IMR-90 (cell line): Measurements from ENCODE around the gene DHX57. TPM values are rescaled to one million over a fixed set of nuclear protein-coding genes. Genes with fewer than 3 reads are reported as not detected.

Experiments
- ATAC-seq: fragments of 200-7000 bp; cut with Tn5 transposase; 2 replicates; pipeline ENCODE4 v1.9.1; 2020; ENCODE audit warnings: low read depth, mild to moderate bottlenecking, moderate library complexity
- BruUV-seq: library from RNA; stranded (reverse); fragments of 400-500 nt; replicated peaks from 2 replicates; lab custom pipeline; 2021; lab: Mats Ljungman, UMichigan
- CTCF ChIA-PET: fragments of 300-600 bp; formaldehyde crosslinking; extraction: SDS; loops from one replicate; lab custom pipeline; 2021; ENCODE audit warnings: antibody characterized with exemption; lab: Yijun Ruan, JAX
- POLR2A ChIA-PET: fragments of 300-600 bp; sonication (Branson Sonifier 250); formaldehyde crosslinking; loops from one replicate; lab custom pipeline; 2022; ENCODE audit warnings: antibody characterized with exemption; ENCODE audit not compliant: unreplicated experiment; lab: Charles Lee
- DNase-seq: peaks from one replicate; pipeline ENCODE4 v3.0.0; 2013
- H2AFZ ChIP-seq: replicated peaks from 2 replicates; pipeline ENCODE3; 2013; ENCODE audit warnings: low read length, mild to moderate bottlenecking; ENCODE audit not compliant: poor library complexity
- H2AK5ac ChIP-seq: 2 replicates; pipeline ENCODE4 v1.6.1; 2013; ENCODE audit warnings: low read depth, low read length, inconsistent platforms
- H2AK9ac ChIP-seq: replicated peaks from 2 replicates; pipeline ENCODE3; 2013; ENCODE audit warnings: mild to moderate bottlenecking, low read depth, low read length, moderate library complexity; ENCODE audit not compliant: poor library complexity
- H2BK120ac ChIP-seq: 2 replicates; pipeline ENCODE4 v1.6.1; 2013; ENCODE audit warnings: low read depth, low read length, inconsistent platforms
- H2BK15ac ChIP-seq: 3 replicates; pipeline ENCODE4 v1.6.1; 2013; ENCODE audit warnings: low read depth, low read length, inconsistent platforms
- H2BK20ac ChIP-seq: 2 replicates; pipeline ENCODE4 v1.6.1; 2013; ENCODE audit warnings: low read depth, mild to moderate bottlenecking, inconsistent platforms, low read length, moderate library complexity
- H2BK5ac ChIP-seq: 2 replicates; pipeline ENCODE4 v1.6.1; 2013; ENCODE audit warnings: mild to moderate bottlenecking, low read depth, low read length, inconsistent platforms; ENCODE audit not compliant: poor library complexity, severe bottlenecking
- H3K14ac ChIP-seq: replicated peaks from 2 replicates; pipeline ENCODE4 v1.6.1; 2013; ENCODE audit warnings: low read depth, low read length, inconsistent platforms
- H3K18ac ChIP-seq: 2 replicates; pipeline ENCODE4 v1.6.1; 2013; ENCODE audit warnings: low read depth, low read length, control low read depth
- H3K23ac ChIP-seq: 2 replicates; pipeline ENCODE4 v1.6.1; 2013; ENCODE audit warnings: low read depth, low read length, inconsistent platforms
- H3K27ac ChIP-seq: 2 replicates; pipeline ENCODE4 v1.5.1; 2013; ENCODE audit warnings: mild to moderate bottlenecking, control low read depth, low read length; ENCODE audit not compliant: insufficient read depth
- H3K27me3 ChIP-seq: 2 replicates; pipeline ENCODE4 v1.6.1; 2013; ENCODE audit warnings: low read length; ENCODE audit not compliant: control insufficient read depth, insufficient read depth
- H3K36me3 ChIP-seq: 2 replicates; pipeline ENCODE4 v1.6.1; 2013; ENCODE audit warnings: low read length, mixed read lengths; ENCODE audit not compliant: control insufficient read depth, insufficient read depth
- H3K4ac ChIP-seq: 2 replicates; pipeline ENCODE4 v1.6.1; 2013; ENCODE audit warnings: low read depth, low read length, inconsistent platforms
- H3K4me1 ChIP-seq: 2 replicates; pipeline ENCODE4 v1.6.1; 2013; ENCODE audit warnings: low read length, mixed read lengths; ENCODE audit not compliant: control insufficient read depth, insufficient read depth
- H3K4me2 ChIP-seq: 2 replicates; pipeline ENCODE4 v1.6.1; 2013; ENCODE audit warnings: low read depth, mild to moderate bottlenecking, control low read depth, low read length, moderate library complexity
- H3K4me3 ChIP-seq: 2 replicates; pipeline ENCODE4 v1.5.1; 2013; ENCODE audit warnings: low read depth, mild to moderate bottlenecking, control low read depth, low read length, moderate library complexity; ENCODE audit not compliant: insufficient read depth
- H3K56ac ChIP-seq: 2 replicates; pipeline ENCODE4 v1.6.1; 2013; ENCODE audit warnings: low read length, inconsistent platforms; ENCODE audit not compliant: insufficient read depth; ENCODE audit errors: extremely low read depth
- H3K79me1 ChIP-seq, 2 experiments: 2 replicates each; pipeline ENCODE4 v1.6.1; 2013; ENCODE audit warnings: low read length in 2 of 2, inconsistent platforms in 1 of 2, low read depth in 1 of 2
- H3K9ac ChIP-seq: 2 replicates; pipeline ENCODE4 v1.6.1; 2013; ENCODE audit warnings: low read depth, low read length, control low read depth
- H3K9me1 ChIP-seq: 2 replicates; pipeline ENCODE4 v1.6.1; 2013; ENCODE audit warnings: low read length, inconsistent platforms; ENCODE audit not compliant: insufficient read depth
- H3K9me3 ChIP-seq: 2 replicates; pipeline ENCODE4 v1.6.1; 2013; ENCODE audit warnings: low read length; ENCODE audit not compliant: control insufficient read depth, insufficient read depth
- H4K20me1 ChIP-seq: 2 replicates; pipeline ENCODE4 v1.6.1; 2013; ENCODE audit warnings: low read length, inconsistent platforms; ENCODE audit not compliant: insufficient read depth
- H4K5ac ChIP-seq: 2 replicates; pipeline ENCODE4 v1.6.1; 2013; ENCODE audit warnings: mild to moderate bottlenecking, low read depth, low read length, control low read depth
- H4K8ac ChIP-seq, 2 experiments: 2 replicates each; pipeline ENCODE4 v1.6.1; 2013; ENCODE audit warnings: low read depth in 2 of 2, low read length in 2 of 2, control low read depth in 1 of 2, inconsistent platforms in 1 of 2
- H4K91ac ChIP-seq: 2 replicates; pipeline ENCODE4 v1.6.1; 2013; ENCODE audit warnings: low read depth, low read length, inconsistent platforms; ENCODE audit not compliant: insufficient read depth
- BHLHE40 ChIP-seq: fragments of 150-350 bp; IDR thresholded peaks from 2 replicates; pipeline ENCODE4 v1.6.1; 2016; ENCODE audit warnings: mild to moderate bottlenecking, low read depth, low read length
- CHD1 ChIP-seq: IDR thresholded peaks from 2 replicates; pipeline ENCODE4 v1.6.1; 2012; ENCODE audit warnings: low read depth, low read length, improper control_type of control experiment
- RAD21 ChIP-seq: IDR thresholded peaks from 2 replicates; pipeline ENCODE4 v1.6.1; 2012; ENCODE audit warnings: low read length, improper control_type of control experiment
- RCOR1 ChIP-seq: IDR thresholded peaks from 2 replicates; pipeline ENCODE4 v1.6.1; 2012; ENCODE audit warnings: mild to moderate bottlenecking, low read length, improper control_type of control experiment; ENCODE audit not compliant: insufficient replicate concordance
- WGBS, 2 experiments: methylation state at CpG; one replicate each; pipeline versions ENCODE4 v1.1.5 to v1.1.7; 2013; ENCODE audit warnings: missing lambda C conversion rate in 2 of 2; ENCODE audit not compliant: insufficient read length in 1 of 2; ENCODE audit errors: extremely low coverage in 2 of 2; 5-methylcytosine and 5-hydroxymethylcytosine counted together
- dilution Hi-C: fragments of 300-500 bp; cut with HindIII; formaldehyde crosslinking; loops from one replicate; pipeline ENCODE4 v1.14.3; 2018; ENCODE audit warnings: low sequenced_read_pairs; ENCODE audit not compliant: unreplicated experiment
- in situ Hi-C: fragments of 300-500 bp; cut with MboI; formaldehyde crosslinking; loops from 3 replicates; pipeline ENCODE4 v1.14.3; 2019; ENCODE audit warnings: low sequenced_read_pairs, inconsistent platforms, mixed read lengths
- intact Hi-C: fragments of 100-400 bp; cut with micrococcal nuclease; formaldehyde crosslinking; loops from 2 replicates; pipeline ENCODE4 v1.10.0; 2022
- polyA plus RNA-seq, 3 experiments: library from polyadenylated mRNA; depleted of rRNA; stranded (reverse); fragments of >200 nt; gene quantifications; 2 replicates each; pipeline ENCODE4 v1.2.3, GENCODE V29; 2012; ENCODE audit warnings: low replicate concordance in 1 of 3
- total RNA-seq: library from RNA; depleted of rRNA; stranded (reverse); fragments of >200 nt; gene quantifications from 2 replicates; pipeline ENCODE4 v1.2.3, GENCODE V29; 2012

Gene DHX57
- total and polyA plus RNA-seq, 2 of the 4 experiments (the other 2 are of a cell fraction): 9.5 to 24.4 TPM

DNA sequence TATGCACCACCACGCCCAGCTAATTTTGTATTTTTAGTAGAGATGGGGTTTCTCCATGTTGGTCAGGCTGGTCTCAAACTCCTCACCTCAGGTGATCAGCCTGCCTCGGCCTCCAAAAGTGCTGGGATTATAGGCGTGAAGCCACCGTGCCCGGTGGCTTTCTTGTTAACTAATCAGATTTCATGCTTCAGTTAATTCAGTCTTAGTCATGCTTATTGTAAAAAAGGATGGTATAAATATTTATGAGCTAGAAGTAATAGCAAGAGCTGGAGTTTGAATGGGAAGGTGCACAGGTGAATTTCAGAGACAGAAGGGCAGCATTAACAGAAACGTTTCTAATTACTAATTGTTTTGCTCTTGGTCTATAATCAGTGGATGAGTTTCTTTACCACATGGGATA lies 87.4 kb downstream of the DHX57 start:
- Histone ChIP-seq H3K9me3 (no peaks in the 10 kb centered on the region), H2AK5ac (no peak overlapping the region), H4K91ac (no peak overlapping the region), H2AFZ (no peak overlapping the region), H3K27ac (no peak overlapping the region), H3K4me1 (no peaks in the 10 kb centered on the region; the same call in 1 of the 2 replicates), H2BK20ac (no peak overlapping the region), H4K8ac (no peak overlapping the region), H2BK120ac (no peak overlapping the region), H3K4me3 (no peak overlapping the region), H3K9ac (no peak overlapping the region), H2BK5ac (no peak overlapping the region), H3K9me1 (no peaks in the 10 kb centered on the region), H3K36me3 (no peaks in the 10 kb centered on the region), H3K27me3 (no peaks in the 10 kb centered on the region), H4K5ac (no peak overlapping the region), H3K79me1 (no peaks in the 10 kb centered on the region), H2BK15ac (no peak overlapping the region), H3K14ac (no peak overlapping the region), H2AK9ac (no peak overlapping the region), H3K56ac (no peak overlapping the region), H4K20me1 (no peaks in the 10 kb centered on the region), H3K23ac (no peak overlapping the region), H3K4me2 (no peak overlapping the region), H3K4ac (no peak overlapping the region), H3K18ac (no peak overlapping the region)
- ATAC-seq: no peak
- ChIA-PET POLR2A (no interaction called here), CTCF (no interaction called here)
- TF ChIP-seq RCOR1: no peak
- no peak for TF ChIP-seq BHLHE40
- no peak for TF ChIP-seq CHD1
- TF ChIP-seq RAD21: no peak
- dilution Hi-C loops (no loop called here), intact Hi-C loops (no loop called here), in situ Hi-C loops (no loop called here)
- BruUV-seq: no TSS peak
- WGBS, 2 experiments: no CpG with 5 or more reads among the region's 6 CpGs
- no peak for DNase-seq
